GM23248 (cell line): Measurements from ENCODE around the gene MAMDC2.

Experiments
- EZH2 ChIP-seq: fragments of 200-600 bp; sonication (generic); IDR thresholded peaks from 2 replicates; pipeline ENCODE4 v1.6.1; 2018; ENCODE audit warnings: antibody characterized with exemption, mild to moderate bottlenecking; ENCODE audit not compliant: insufficient read depth, poor library complexity, severe bottlenecking
- EZH2phosphoT487 ChIP-seq: fragments of 200-600 bp; sonication (generic); IDR thresholded peaks from 2 replicates; pipeline ENCODE4 v1.6.1; 2018; ENCODE audit warnings: antibody characterized with exemption, moderate library complexity, mild to moderate bottlenecking, low read depth; ENCODE audit not compliant: insufficient read depth

DNA sequence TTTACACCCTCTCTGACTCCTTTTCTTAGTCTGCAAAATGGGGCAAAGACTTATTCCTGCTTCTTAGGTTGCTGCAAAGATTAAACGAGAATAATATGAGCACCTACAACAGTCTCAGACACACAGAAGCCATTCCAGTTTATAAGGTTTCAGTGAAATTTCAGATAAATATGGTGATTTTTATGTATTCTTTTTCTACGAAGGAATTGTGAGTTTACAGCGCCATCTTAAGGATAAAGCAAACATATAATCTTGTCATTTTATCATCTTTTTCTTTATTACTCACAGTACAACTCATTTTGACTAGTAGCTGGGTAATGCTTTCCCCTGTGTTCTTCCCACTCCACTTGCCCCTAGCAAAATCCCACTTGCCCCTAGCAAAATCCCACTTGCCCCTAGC is 185.9 kb downstream of the MAMDC2 start:
- TF ChIP-seq EZH2 (no peak), EZH2phosphoT487 (no peak)
